NCI-H526 (cell line): Measurements from ENCODE around the gene DCHS2.

ENCODE experiments used
- DNase-seq, 2 experiments: peaks; one replicate each; lab custom pipeline; 2025; lab: John Stamatoyannopoulos, UW

The DCHS2 gene

GRCh38 chr4:154491341-154492271, at the start of gene DCHS2:
Gene DCHS2 (minus strand): TSS chr4:154491799. CDS start chr4:154491355, 444 bp downstream.
- DNase-seq = peak; percentile 79 to 92

DNA sequence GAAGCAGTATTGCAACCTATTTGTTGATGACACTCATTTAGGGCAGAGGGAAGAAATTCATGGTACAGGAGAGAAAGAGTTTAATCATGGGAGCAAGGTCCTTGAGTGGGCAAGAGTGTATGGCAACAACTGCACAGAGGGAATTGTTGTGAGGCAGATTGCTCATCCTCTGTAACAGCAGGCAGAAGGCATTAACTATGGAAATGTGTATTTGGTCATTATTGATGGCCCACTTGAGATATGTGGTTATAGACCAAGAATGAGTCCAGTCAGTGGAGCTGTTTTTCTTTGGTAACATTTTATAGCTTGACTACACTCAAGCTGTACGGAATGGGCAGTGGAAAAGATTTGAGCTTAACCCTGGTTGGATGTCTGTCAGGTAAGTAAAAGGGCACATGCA, 42.7 kb upstream of the DCHS2 start:
- no peak for DNase-seq

- DNase-seq = no peak
These were observed 38.3 kb upstream of the DCHS2 start for GRCh38 chr4:154529728-154530519.

DNA sequence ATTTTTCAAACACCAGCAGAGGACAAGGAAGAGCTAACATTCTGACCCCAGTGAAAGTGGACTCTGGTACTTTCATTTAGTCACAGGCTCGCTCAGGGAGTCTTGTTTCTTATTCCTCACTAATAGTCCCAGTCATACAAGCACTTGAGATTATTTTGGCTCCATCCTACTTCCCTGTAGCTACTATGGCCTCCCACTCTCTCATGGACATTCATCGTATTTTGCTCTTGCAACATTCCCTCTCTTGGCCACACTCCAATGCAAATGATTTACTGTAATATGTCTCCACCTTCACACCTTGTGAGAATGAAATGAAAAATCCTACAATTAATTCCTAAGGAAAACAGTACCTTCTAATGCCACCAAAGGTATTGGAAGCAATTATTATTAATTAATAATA, 37.3 kb upstream of the DCHS2 start:
- DNase-seq = peak; percentile 68 to 74

DNA sequence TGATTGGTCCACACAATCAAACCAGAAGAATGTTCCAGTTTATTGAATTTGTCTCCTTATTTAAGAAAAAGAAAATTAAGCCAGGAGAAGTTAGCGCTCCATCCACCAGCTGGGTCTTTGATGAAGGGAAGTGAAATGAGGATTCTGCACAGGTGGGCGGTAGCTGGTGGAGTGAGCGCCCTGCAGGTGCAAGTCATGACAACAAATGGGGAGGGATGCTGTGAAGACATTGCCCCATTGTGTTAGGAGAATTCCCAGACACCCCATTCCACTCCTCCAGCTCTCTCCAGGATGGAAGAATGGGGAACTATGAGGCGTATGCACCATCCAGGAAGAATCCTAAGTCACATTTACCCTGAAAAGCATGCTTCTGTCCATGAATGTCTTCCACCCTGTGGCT, 35.7 kb upstream of the DCHS2 start:
- no peak for DNase-seq

- peak in 1 of 2 experiments; percentile 34 for DNase-seq
These were observed 34.6 kb upstream of the DCHS2 start for GRCh38 chr4:154526151-154526550.

- DNase-seq = no peak
These were observed 30.0 kb upstream of the DCHS2 start for GRCh38 chr4:154521607-154522006.

GRCh38 chr4:154519214-154519613, 27.6 kb upstream of the DCHS2 start:
- no peak for DNase-seq

DNA sequence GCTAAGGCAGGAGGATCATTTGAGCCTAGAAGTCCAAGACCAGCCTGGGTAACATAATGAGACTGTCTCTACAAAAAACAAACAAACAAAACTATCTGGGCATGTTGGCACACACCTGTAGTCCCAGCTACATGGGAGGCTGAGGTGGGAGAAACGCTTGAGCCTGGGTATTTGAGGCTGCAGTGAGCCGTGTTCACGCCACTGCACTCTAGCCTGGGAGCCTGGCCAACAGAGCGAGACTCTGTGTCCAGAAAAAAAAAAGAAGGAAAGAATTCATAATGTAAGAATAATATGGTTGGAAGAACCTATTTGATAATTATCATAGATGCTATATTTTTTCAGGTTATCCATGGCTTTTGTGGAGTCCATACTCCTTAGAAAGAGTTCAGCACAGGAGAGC, 26.0 kb upstream of the DCHS2 start:
- DNase-seq = no peak

DNA sequence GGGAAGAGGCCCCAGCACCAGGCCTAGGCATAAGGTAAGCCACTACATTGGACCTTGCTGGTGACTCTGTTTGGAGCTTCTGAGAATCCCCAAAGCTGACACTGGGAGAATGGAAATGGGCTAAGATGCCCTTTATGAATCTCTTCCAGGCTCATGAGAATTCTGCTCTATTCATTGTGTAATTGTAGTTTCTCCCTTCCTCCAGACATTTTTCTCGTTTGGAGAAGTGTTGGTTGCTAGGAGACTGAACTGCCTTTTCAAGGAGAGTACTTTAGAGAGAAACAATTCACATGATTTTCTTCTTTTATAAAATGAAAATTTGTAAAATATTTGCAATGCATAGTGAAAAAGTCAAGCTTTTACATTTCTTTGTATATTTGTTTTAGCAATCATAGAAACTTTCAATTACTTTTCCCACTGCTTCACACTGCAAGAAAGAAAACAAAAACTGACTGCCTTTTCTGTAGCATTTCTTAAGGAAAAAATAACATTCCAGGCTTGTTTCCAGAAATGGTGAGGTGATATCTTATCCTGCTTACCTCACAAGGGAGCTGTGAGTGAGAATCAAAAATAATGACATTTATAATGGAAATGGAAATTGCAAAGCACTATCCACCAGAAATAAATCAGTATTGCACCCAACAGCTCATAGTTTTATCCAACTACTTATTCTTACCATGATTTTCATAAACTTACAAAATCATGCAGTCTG, 24.9 kb upstream of the DCHS2 start:
- DNase-seq = no peak

GRCh38 chr4:154511981-154512380, 20.4 kb upstream of the DCHS2 start:
- no peak for DNase-seq

DNA sequence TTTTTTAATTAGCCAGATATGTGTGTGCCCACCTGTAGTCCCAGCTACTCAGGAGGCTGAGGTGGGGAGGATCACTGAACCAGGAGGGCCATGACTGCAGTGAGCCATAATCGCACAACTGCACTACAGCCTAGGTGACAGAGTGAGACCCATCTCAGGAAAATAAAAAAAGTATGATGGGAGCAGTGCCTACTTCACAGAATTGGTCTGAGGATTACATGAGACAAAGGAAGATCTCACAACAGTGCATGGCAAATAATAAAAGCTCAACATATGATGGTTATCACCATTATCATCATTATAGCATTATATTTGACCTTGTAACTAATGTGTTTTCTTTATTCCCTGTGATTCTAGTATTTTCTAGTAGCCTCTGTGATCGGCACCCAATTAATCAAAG, 19.9 kb upstream of the DCHS2 start:
- no peak for DNase-seq

- peak in 1 of 2 experiments; percentile 17 for DNase-seq
These were observed 15.6 kb upstream of the DCHS2 start for GRCh38 chr4:154507156-154507555.

DNA sequence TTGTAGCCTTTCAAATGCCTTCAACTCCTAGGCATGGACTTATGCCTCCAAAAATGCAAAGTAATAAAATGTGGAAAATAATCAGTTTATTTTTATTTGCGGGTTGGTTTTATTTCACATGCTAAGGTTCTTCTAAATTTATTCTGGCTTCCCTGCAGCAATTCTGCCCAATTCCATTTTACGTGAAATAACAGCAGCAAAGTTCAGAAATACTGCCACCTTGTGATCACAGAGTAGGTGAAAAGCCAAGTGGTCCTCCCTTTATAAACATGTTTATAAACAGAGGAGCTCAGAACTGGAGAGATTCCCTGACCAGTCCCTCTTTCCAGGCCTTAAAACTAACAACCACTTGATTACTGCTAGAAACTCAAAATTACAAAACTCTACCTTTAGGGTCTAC, 14.7 kb upstream of the DCHS2 start:
- DNase-seq = peak; percentile 51 to 78

DNA sequence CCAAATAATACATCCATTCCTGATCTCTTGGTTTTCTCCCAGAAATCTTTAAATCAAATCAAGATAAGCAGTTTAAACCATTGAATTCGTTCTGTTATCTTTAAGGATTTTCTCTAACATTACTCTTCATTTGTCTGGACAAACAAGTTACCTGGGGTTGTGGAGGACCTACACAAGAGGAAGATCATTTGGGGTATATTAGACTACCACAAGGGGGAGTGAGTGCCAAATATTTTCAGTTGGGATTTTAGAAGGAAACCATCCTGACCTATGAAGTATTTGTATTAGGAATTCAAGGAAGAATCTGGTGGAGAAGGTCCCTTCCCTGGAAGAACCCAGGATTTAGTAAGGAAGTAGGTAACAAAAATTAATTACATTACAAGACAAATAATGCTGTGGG, 12.0 kb upstream of the DCHS2 start:
- DNase-seq = peak; percentile 66 to 75

GRCh38 chr4:154502111-154502510, 10.5 kb upstream of the DCHS2 start:
- DNase-seq = peak in 1 of 2 experiments; percentile 13

DNA sequence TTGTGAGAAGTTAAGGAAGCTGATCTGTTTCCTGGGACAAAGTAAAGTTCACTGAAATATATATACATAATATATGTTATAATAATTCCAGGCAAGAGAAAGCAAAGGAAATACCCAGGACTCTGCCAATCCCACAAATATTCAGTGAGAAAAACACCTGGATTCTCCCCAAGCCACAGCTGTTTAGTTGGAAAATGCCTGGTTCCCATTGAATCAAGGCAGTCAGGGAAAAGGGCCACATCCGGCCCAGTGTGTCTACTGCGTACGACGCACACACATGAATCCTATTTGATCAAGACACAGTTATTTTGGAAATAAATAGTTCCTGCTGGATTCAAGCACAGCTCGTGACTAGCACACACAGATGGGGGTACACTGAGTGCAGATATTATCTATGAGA, 6.3 kb upstream of the DCHS2 start:
- no peak for DNase-seq

GRCh38 chr4:154495867-154496266, 4.3 kb upstream of the DCHS2 start:
- DNase-seq = no peak

- DNase-seq = no peak
These were observed 689 bp upstream of the DCHS2 start for GRCh38 chr4:154492288-154492687.

GRCh38 chr4:154490583-154491340, 837 bp downstream of the DCHS2 start:
- DNase-seq = peak in 1 of 2 experiments; percentile 84

DNA sequence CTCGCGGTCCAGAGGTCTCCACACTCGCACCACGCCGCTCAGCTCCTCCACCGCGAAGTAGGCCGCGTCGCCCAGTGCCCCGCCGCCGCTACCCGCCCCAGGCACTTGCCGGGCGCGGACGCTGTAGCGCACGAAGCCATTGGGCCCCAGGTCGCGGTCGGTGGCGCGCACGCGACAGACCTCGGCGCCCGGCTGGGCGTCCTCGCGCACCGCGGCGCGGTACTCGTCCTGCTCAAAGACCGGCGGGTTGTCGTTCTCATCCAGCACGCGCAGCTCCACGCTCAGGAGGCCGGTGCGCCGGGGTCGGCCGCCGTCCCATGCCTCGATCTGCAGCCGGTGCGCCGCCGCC, 1.4 kb downstream of the DCHS2 start:
- no peak for DNase-seq
